Inferior parietal cortex (tissue), 1 donor: ENCODE results near the gene SIX3.

ENCODE experiments used
- DNase-seq: peaks from one replicate; pipeline ENCODE4 v3.0.0-alpha.2; 2016; ENCODE audit errors: extremely low spot score

SIX3 gene

GRCh38 chr2:44941551-44942234 is at the start of gene SIX3:
Gene SIX3, plus strand, starts transcription at chr2:44941702. Its CDS starts 403 bp downstream, at chr2:44942105.
- DNase-seq, result no peak

DNA sequence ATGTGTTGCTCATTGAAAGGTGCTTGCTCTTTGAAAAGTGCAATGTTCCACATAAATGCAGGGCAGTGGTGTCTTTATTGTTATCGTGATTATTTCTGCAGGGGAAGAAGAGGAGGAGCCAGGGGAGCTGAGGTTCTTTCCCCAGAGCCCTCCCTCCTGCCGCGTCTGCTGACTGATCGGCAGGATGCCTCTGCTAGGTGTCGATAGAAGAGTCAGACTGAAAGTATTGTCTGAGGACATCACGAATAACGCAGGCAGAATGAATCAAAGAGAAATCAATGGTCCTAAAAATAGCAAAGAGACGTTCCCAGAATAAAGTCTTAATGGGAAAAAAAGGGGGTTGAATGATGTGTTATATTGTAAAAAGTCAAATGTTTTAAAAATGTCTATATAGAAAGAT is 47.4 kb upstream of the SIX3 start:
- no peak for DNase-seq

- DNase-seq, result no peak
Measured at GRCh38 chr2:44895061-44895460, 46.4 kb upstream of the SIX3 start.

GRCh38 chr2:44897406-44897805 is 44.1 kb upstream of the SIX3 start:
- no peak for DNase-seq

DNA sequence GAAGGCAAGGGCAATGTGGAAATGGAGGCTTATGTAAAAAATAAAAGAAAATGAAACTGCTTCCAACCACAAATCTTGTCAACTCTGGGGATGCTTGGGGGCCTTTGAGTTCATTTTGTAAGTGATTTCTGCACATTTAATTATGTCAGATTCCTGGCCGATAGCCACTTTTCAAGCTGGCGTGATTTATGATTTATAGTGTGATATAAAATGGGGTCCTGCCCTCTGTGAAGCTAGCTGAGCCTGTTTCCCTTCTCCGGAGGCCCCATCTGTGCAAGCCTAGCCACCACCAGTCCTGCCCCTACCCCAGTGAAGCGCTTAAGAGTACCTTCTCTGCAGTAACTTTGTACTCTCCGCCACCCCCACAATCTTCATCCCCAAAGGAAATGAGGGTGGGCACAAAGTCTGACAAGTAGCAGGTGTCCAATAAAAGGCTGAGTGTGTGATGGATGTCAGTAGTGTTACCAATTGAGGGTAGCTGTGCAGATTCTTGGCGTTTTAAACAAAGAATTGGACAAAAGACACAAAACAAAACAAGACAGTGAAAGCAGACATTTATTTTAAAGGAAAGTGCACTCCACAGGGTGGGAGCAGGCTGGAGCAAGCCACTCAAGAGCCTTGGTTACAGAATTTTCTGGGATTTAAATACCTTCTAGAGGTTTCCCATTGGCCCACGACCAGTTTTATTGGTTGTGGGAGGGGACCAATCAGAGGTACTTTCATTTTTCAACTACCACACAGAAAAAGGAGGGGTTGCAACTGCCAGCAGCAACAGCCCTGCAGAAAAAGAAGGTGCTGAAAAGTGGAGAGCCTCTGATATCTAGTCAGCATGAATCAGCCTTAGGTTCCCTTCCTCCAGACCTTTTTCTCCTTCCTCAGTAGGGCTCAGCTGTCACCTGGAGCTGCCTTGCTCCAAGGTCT is 39.0 kb upstream of the SIX3 start:
- DNase-seq, result no peak

GRCh38 chr2:44904578-44904977 is 36.9 kb upstream of the SIX3 start:
- no peak for DNase-seq

- no peak for DNase-seq
Measured at GRCh38 chr2:44906972-44907371, 34.5 kb upstream of the SIX3 start.

DNA sequence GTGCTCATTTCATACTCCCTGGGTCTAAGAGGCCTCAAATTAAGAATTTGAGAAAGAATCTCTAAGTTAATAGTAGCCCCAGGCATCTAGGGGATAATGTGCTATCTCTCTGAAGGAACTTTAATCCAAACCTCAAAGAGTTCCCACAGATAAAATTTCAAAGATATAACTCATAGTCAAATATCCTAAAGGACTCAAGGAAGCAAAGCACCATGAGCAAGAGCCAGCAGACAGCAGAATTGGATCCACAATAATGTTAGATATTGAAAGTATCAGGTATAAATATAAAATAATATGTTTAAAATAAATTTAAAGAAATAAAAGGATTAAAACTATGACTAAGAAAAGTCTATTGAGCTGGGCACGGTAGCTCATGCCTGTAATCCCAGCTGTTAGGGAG is 31.7 kb upstream of the SIX3 start:
- DNase-seq, result no peak

DNA sequence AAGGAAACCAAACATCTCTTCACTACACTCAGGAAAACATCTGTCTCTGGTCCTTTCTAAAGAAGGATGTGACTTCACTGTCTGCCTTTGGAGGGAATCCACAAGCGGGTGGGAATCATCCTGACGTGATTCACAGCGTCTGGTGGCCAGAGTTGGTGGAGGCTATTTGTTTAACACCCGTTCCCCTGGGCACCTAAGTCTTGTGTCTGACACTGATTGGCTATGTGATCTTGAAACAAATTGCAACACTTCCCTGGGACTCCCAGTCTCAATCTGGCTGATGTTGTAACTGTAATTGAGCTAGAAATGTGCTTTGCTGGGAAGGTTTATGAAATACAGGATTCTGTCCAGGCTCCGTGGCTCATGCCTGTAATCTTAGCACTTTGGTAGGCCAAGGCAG is 28.8 kb upstream of the SIX3 start:
- DNase-seq, result no peak

- DNase-seq, result no peak
Measured at GRCh38 chr2:44916291-44916690, 25.2 kb upstream of the SIX3 start.

GRCh38 chr2:44918095-44918775 is 23.3 kb upstream of the SIX3 start:
- DNase-seq, result no peak

GRCh38 chr2:44920751-44921150 is 20.8 kb upstream of the SIX3 start:
- DNase-seq, result no peak

DNA sequence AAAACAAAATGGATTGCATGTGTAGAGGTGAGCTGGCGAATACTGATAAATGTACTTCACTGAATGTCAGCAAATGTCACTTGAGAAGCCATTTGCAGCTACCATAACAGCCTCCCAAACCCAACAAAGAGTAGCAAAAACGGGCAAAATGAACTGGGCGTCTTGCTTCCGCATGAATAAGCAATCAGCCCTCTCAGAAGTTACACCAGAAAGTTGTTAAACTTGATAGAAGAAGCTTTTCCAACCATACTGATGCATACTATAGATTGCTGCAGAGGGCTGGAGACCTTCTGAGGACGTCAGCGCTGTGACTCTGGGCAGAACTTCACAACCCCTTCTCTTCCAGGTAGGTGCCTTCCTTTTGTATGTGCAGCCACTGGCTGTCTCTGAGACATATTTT is 18.7 kb upstream of the SIX3 start:
- DNase-seq, result no peak

DNA sequence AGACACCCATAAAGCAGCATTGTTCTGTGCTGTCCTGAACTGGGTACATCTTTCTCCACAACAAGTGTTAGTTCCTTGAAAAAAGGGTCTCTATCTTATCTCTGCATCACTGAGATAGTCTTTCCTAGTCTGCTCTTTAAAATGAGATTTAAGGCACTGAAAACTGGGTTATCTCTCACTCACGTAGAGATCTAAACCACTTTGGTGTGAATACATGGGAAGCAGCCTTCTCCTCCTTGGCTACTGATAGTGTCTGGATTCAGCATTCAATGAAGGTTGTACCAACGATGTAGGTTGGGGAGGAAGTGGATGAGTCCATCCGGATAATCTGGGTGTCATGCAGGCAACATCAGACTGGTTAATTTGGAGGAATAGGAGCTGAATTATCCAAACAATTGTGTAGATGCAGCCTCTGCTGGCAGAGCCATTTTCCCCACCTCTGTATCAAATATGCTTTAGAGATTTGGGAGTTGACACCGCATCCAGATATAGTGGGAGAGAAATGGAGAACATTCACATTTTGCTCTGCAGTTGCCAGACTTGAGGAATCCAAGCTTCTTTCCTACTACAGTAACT is 15.9 kb upstream of the SIX3 start:
- DNase-seq, result no peak

GRCh38 chr2:44926957-44927356 is 14.5 kb upstream of the SIX3 start:
- no peak for DNase-seq

DNA sequence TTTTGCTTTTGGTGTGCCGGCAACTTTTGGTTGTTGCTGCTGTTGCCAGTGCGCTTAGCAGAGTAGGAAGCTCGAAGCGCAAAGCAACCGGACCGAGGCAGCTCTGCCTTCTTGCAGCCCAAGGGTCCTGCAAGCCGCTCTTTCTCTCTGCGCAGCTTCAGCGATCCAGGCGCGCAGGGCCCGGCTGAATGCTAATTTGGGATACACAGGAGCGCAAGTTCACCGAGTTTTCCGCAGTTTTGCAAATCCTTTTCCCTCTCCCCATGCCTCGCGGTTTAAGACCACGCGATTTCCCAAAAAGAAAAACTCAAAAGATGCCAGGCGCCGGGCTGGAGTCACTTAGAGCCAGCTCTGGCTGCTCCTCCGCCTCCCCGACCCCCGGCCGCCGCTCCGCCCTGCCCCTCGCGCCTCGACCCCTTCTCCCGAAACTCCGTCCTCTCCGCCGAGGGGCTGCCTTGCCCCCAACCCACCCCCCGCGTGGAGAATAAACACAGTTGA is 13.5 kb upstream of the SIX3 start:
- DNase-seq, result no peak

- DNase-seq, result no peak
Measured at GRCh38 chr2:44928483-44929158, 12.9 kb upstream of the SIX3 start.

DNA sequence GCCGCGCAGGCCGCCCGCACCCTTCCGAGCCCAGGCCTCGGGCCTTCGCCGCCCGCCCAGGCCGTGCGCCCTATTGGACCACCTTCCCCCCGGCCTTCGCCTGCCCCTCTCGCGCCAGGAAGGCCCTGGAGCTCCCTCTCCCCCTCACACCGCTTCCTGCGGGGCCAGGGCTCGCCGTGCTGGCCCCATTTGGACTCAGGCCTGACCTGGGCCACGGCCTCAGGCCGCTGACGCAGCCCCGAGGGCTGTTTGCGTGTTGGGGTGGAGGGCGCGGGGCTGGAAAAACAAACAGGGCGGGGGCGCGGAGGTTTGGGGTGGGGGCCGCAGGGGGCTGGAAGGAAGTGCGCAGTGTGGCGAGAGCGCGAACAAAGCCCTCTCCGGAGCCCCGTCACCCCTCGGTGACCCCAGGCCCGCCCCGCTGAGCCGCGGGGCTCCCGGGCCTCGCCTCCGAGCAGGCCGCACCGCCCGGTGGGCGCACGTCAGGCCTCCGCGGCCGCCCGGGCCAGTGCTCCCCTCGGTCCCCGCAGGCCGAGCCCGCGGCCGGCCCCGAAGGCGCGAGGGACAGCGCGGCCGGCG is 12.3 kb upstream of the SIX3 start:
- no peak for DNase-seq

DNA sequence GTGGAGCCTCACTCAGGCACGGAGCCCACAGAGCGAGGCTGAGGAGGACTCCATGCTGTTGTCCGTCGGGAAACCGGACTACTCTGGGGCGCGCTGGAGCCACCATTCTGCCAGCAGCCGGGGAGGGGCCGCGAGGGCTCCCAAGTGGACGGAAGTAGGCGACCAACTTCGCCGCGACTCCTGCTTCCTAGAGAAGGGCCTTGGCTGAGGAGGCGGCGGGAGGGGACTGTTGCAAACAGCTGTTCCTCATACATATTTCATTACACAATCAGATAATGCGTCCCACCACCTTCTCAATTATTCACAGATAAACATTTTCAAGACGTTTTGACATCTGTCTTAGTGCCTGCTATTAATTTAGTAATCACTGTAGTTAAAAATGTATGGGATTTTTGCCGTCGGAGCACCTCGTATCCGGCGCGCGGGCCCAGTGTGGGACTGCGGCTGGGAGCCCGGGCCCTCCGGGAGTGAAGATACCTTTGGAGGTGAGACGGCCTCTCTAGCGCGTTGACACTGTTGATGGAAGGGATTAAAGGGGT is 11.7 kb upstream of the SIX3 start:
- DNase-seq, result no peak

- DNase-seq, result no peak
Measured at GRCh38 chr2:44930274-44931197, 11.0 kb upstream of the SIX3 start.
